Mesenchymal stem cell (in vitro differentiated cells and primary cell): ENCODE measurements around the gene CSGALNACT2.

Source experiments
- DNase-seq: peaks from one replicate; pipeline ENCODE4 v3.0.0-alpha.2; 2013
- H2AFZ ChIP-seq: one replicate; pipeline ENCODE4 v1.6.1; 2013; ENCODE audit warnings: low read depth, mild to moderate bottlenecking, control low read depth, inconsistent platforms, low read length, moderate library complexity
- H2AK5ac ChIP-seq: 2 replicates; pipeline ENCODE4 v1.6.1; 2013; ENCODE audit warnings: low read length, moderate library complexity, mild to moderate bottlenecking, inconsistent platforms; ENCODE audit not compliant: severe bottlenecking
- H2BK120ac ChIP-seq: one replicate; pipeline ENCODE4 v1.6.1; 2013; ENCODE audit warnings: low read depth, mild to moderate bottlenecking, inconsistent platforms, low read length, moderate library complexity
- H2BK12ac ChIP-seq, 2 experiments: one replicate each; pipeline ENCODE4 v1.6.1; 2013; ENCODE audit warnings: inconsistent platforms in 2 of 2, low read length in 2 of 2, mild to moderate bottlenecking in 2 of 2, moderate library complexity in 2 of 2, control low read depth in 1 of 2
- H2BK15ac ChIP-seq: one replicate; pipeline ENCODE4 v1.6.1; 2013; ENCODE audit warnings: mild to moderate bottlenecking, low read depth, inconsistent platforms; ENCODE audit not compliant: poor library complexity, severe bottlenecking
- H2BK5ac ChIP-seq: 2 replicates; pipeline ENCODE4 v1.6.1; 2013; ENCODE audit warnings: low read depth, mild to moderate bottlenecking, low read length, control low read depth, inconsistent platforms; ENCODE audit not compliant: poor library complexity, severe bottlenecking
- H3K14ac ChIP-seq, 2 experiments: one replicate each; pipeline ENCODE4 v1.6.1; 2013; ENCODE audit warnings: inconsistent platforms in 2 of 2, low read length in 2 of 2, control low read depth in 1 of 2, mild to moderate bottlenecking in 1 of 2, moderate library complexity in 1 of 2
- H3K18ac ChIP-seq, 2 experiments: one replicate each; pipeline ENCODE4 v1.6.1; 2013; ENCODE audit warnings: inconsistent platforms in 2 of 2, low read length in 2 of 2, control low read depth in 1 of 2, low read depth in 1 of 2, mild to moderate bottlenecking in 1 of 2
- H3K23ac ChIP-seq, 2 experiments: one replicate each; pipeline ENCODE4 v1.6.1; 2013; ENCODE audit warnings: inconsistent platforms in 2 of 2, low read length in 2 of 2, mild to moderate bottlenecking in 2 of 2, moderate library complexity in 2 of 2, control low read depth in 1 of 2
- H3K27ac ChIP-seq: 2 replicates; pipeline ENCODE4 v1.5.1; 2013; ENCODE audit warnings: mild to moderate bottlenecking, moderate library complexity, low read length, control low read depth, inconsistent platforms; ENCODE audit not compliant: poor library complexity, severe bottlenecking
- H3K27me3 ChIP-seq, 2 experiments: 2 replicates each; pipeline versions ENCODE4 v1.6.1 to v1.7.0; 2013; ENCODE audit warnings: low read length in 2 of 2, mild to moderate bottlenecking in 2 of 2, moderate library complexity in 2 of 2, control low read depth in 1 of 2, inconsistent platforms in 1 of 2; ENCODE audit not compliant: control insufficient read depth in 1 of 2, insufficient read depth in 1 of 2
- H3K36me3 ChIP-seq, 2 experiments: 2 replicates each; pipeline versions ENCODE4 v1.6.1 to v1.7.0; 2013; ENCODE audit warnings: low read length in 2 of 2, control low read depth in 1 of 2, inconsistent platforms in 1 of 2, low read depth in 1 of 2, mild to moderate bottlenecking in 1 of 2; ENCODE audit not compliant: insufficient read depth in 2 of 2, control insufficient read depth in 1 of 2
- H3K4ac ChIP-seq, 2 experiments: one replicate each; pipeline ENCODE4 v1.6.1; 2013; ENCODE audit warnings: inconsistent platforms in 2 of 2, low read length in 2 of 2, mild to moderate bottlenecking in 2 of 2, moderate library complexity in 2 of 2, control low read depth in 1 of 2, low read depth in 1 of 2
- H3K4me1 ChIP-seq: 2 replicates; pipeline ENCODE4 v1.6.1; 2013; ENCODE audit warnings: low read depth, low read length, control low read depth; ENCODE audit not compliant: control insufficient read depth, insufficient read depth
- H3K4me2 ChIP-seq: 2 replicates; pipeline ENCODE4 v1.6.1; 2013; ENCODE audit warnings: low read length, mild to moderate bottlenecking, inconsistent platforms; ENCODE audit not compliant: poor library complexity, severe bottlenecking
- H3K4me3 ChIP-seq, 2 experiments: 2 replicates each; pipeline versions ENCODE4 v1.5.1 to v1.7.0; 2013; ENCODE audit warnings: low read length in 2 of 2, mild to moderate bottlenecking in 2 of 2, control low read depth in 1 of 2, low read depth in 1 of 2; ENCODE audit not compliant: insufficient read depth in 1 of 2
- H3K79me1 ChIP-seq: replicated peaks from 2 replicates; pipeline ENCODE4 v1.6.1; 2013; ENCODE audit warnings: mild to moderate bottlenecking, control low read depth, low read length, inconsistent platforms; ENCODE audit not compliant: poor library complexity, severe bottlenecking
- H3K9ac ChIP-seq: 2 replicates; pipeline ENCODE4 v1.7.0; 2013; ENCODE audit warnings: mild to moderate bottlenecking, low read length, moderate library complexity
- H3K9me3 ChIP-seq: 2 replicates; pipeline ENCODE4 v1.7.0; 2013; ENCODE audit warnings: mild to moderate bottlenecking, low read length; ENCODE audit not compliant: control insufficient read depth
- H4K8ac ChIP-seq: one replicate; pipeline ENCODE4 v1.6.1; 2013; ENCODE audit warnings: inconsistent platforms, mild to moderate bottlenecking, low read length, moderate library complexity
- H4K91ac ChIP-seq: one replicate; pipeline ENCODE4 v1.6.1; 2013; ENCODE audit warnings: mild to moderate bottlenecking, low read length, inconsistent platforms
- WGBS: methylation state at CpG from one replicate; pipeline ENCODE4 v1.1.7; 2013; ENCODE audit warnings: mixed read lengths; 5-methylcytosine and 5-hydroxymethylcytosine counted together

CSGALNACT2 gene

DNA sequence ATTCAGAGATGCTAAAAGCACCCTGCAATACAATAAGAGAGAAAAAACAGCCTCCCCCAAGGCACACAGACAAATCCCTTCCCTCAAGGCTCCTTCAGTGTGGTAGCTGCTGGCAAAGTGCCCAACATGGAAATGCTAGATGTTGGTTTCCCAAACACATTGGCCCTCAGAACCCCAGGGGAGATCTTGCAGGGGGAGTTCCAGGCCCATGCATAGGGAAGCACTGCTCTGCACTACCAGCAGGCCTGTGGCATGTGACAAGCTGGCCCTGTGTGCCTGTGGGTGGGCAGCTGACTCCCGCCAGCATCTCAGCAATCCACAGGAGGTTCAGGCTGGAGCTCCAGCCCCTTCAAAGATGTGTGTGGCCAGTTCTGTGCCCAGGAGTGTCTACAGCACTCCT lies 16.8 kb upstream of the CSGALNACT2 start:
- no peak overlapping the region for H2BK5ac ChIP-seq
- no peak overlapping the region for H3K4me2 ChIP-seq
- no peak overlapping the region for H3K23ac ChIP-seq
- H3K79me1 ChIP-seq, result no peaks in the 10 kb centered on the region
- H2AFZ ChIP-seq, result no peak overlapping the region
- no peaks in the 10 kb centered on the region for H3K36me3 ChIP-seq
- H2BK15ac ChIP-seq, result no peak overlapping the region
- H3K4me1 ChIP-seq, result peaks cover 14% of the 10 kb centered on the region
- no peak overlapping the region for H3K27ac ChIP-seq
- H3K9me3 ChIP-seq, result no peaks in the 10 kb centered on the region
- H2AK5ac ChIP-seq, result no peak overlapping the region
- H4K8ac ChIP-seq, result no peak overlapping the region
- H3K9ac ChIP-seq, result no peak overlapping the region
- H4K91ac ChIP-seq, result no peak overlapping the region
- no peak overlapping the region for H2BK120ac ChIP-seq
- H3K27me3 ChIP-seq, result peaks cover 0 to 16% of the 10 kb centered on the region in 2 experiments
- 100% methylated on average over 1 of the region's 1 CpG for WGBS
- H3K4ac ChIP-seq, result peak overlapping the region in 1 of 2 experiments; percentile 44
- H3K4me3 ChIP-seq, result no peak overlapping the region
- DNase-seq, result no peak
- H3K14ac ChIP-seq, result no peak overlapping the region
- no peak overlapping the region for H3K18ac ChIP-seq
- H2BK12ac ChIP-seq, result peak overlapping the region in 1 of 2 experiments; percentile 51

DNA sequence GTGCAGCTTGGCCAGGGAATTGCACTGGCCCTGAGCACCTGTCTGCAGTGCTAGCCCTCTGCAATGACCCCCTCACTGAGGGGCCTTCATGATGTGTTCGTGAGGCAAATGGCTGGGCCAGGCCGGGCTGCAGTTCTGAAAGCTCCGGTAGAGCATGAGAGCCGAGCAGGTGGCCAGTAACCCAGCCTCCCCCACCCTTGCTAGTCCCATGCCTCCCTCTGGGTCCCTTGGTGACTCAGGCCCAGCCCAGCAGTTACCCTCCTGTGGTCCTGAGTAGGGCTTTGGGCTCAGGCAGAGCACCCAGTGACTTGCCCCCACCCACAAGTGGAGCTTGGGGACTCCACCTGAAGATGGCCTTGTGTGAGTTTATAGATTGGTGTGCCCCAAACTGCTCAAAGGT lies 16.1 kb upstream of the CSGALNACT2 start:
- no peak for DNase-seq
- H2AK5ac ChIP-seq, result no peak overlapping the region
- peaks cover 0 to 16% of the 10 kb centered on the region in 2 experiments for H3K27me3 ChIP-seq
- no peak overlapping the region for H2BK12ac ChIP-seq
- no peak overlapping the region for H4K91ac ChIP-seq
- no peak overlapping the region for H3K4me2 ChIP-seq
- H2BK5ac ChIP-seq, result no peak overlapping the region
- no peak overlapping the region for H3K4me3 ChIP-seq
- H4K8ac ChIP-seq, result no peak overlapping the region
- H2AFZ ChIP-seq, result no peak overlapping the region
- H3K79me1 ChIP-seq, result no peaks in the 10 kb centered on the region
- H3K14ac ChIP-seq, result no peak overlapping the region
- no peak overlapping the region for H2BK120ac ChIP-seq
- no peak overlapping the region for H3K9ac ChIP-seq
- WGBS, result 98% methylated on average over 4 of the region's 4 CpGs
- no peaks in the 10 kb centered on the region for H3K36me3 ChIP-seq
- H2BK15ac ChIP-seq, result no peak overlapping the region
- H3K9me3 ChIP-seq, result no peaks in the 10 kb centered on the region
- no peak overlapping the region for H3K23ac ChIP-seq
- no peak overlapping the region for H3K18ac ChIP-seq
- H3K4ac ChIP-seq, result no peak overlapping the region
- H3K27ac ChIP-seq, result no peak overlapping the region
- peaks cover 15% of the 10 kb centered on the region for H3K4me1 ChIP-seq

DNA sequence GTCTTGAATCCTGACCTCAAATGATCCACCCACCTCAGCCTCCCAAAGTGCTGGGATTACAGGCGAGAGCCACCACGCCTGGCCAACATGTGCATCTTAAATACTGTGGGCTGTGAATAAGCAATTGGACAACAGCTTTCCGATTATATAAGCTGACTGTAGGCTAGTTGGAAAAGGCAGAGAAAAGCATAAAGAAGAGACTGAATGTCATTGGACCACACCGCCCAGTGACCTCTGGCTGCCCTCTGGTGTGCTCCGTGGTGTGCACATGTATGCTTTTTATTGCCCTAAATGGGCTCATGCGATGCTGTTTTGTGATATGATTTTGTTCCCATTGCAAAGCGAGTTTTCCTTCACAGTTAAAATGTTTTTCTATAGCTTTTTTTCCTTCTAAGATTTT lies 15.4 kb upstream of the CSGALNACT2 start:
- Histone ChIP-seq H3K4me1 (peaks cover 16% of the 10 kb centered on the region), H3K18ac (no peak overlapping the region), H3K4me2 (no peak overlapping the region), H3K4ac (no peak overlapping the region), H3K14ac (no peak overlapping the region), H3K79me1 (no peaks in the 10 kb centered on the region), H2BK12ac (no peak overlapping the region), H2BK5ac (no peak overlapping the region), H4K91ac (no peak overlapping the region), H4K8ac (no peak overlapping the region), H3K23ac (no peak overlapping the region), H2AK5ac (no peak overlapping the region), H2AFZ (no peak overlapping the region), H3K27ac (no peak overlapping the region), H2BK120ac (no peak overlapping the region), H3K9ac (no peak overlapping the region), H3K36me3 (no peaks in the 10 kb centered on the region), H3K27me3 (peaks cover 0 to 11% of the 10 kb centered on the region in 2 experiments), H3K4me3 (no peak overlapping the region), H2BK15ac (no peak overlapping the region), H3K9me3 (no peaks in the 10 kb centered on the region)
- no peak for DNase-seq
- 97% methylated on average over 4 of the region's 7 CpGs for WGBS

DNA sequence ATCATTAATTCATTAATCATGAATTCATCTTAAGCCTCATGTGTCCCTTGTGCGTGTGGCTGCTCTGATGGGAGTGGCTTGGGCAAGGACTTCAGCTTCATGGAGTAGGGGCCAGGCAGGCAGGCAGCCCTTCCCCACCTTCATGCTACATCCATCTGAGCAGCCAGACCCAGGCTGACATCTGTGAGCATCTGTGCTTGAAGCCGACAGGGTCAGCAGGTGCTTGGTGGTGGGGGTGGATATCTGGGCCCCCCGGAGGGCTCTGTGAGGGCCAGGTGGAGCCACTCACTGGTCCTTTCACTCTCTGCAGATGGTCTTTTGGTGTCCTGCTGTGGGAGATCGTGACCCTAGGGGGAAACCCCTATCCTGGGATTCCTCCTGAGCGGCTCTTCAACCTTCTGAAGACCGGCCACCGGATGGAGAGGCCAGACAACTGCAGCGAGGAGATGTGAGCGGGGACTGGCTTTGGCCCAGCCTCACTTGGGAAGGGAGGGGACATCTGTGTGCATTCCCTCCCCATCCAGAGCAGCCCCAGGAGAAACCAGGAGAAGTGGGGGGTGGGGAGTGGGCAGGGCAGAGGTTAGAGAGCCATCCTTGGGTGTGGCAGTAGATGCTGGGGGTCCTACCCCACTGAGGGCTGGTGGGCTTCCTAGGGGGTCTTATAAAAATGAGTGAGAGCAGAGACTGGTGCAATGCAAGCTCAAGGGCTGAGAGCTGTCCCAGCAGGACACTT lies 14.7 kb upstream of the CSGALNACT2 start:
- H3K4me1 ChIP-seq, result peaks cover 16% of the 10 kb centered on the region
- no peak overlapping the region for H3K4ac ChIP-seq
- no peak overlapping the region for H2BK120ac ChIP-seq
- H3K9me3 ChIP-seq, result no peaks in the 10 kb centered on the region
- no peak overlapping the region for H2AK5ac ChIP-seq
- H2BK12ac ChIP-seq, result no peak overlapping the region
- H4K91ac ChIP-seq, result no peak overlapping the region
- H2BK5ac ChIP-seq, result no peak overlapping the region
- H2BK15ac ChIP-seq, result no peak overlapping the region
- no peak overlapping the region for H3K23ac ChIP-seq
- H3K79me1 ChIP-seq, result no peaks in the 10 kb centered on the region
- no peak overlapping the region for H3K9ac ChIP-seq
- no peak overlapping the region for H2AFZ ChIP-seq
- H3K4me2 ChIP-seq, result no peak overlapping the region
- no peak overlapping the region for H3K18ac ChIP-seq
- no peak for DNase-seq
- 92% methylated on average over 9 of the region's 9 CpGs for WGBS
- H3K4me3 ChIP-seq, result no peak overlapping the region
- no peak overlapping the region for H3K27ac ChIP-seq
- H3K36me3 ChIP-seq, result no peaks in the 10 kb centered on the region
- H4K8ac ChIP-seq, result no peak overlapping the region
- H3K27me3 ChIP-seq, result peaks cover 0 to 5% of the 10 kb centered on the region in 2 experiments
- no peak overlapping the region for H3K14ac ChIP-seq
